Measurements from ENCODE around the gene FOXC1.
A peak's percentile ranks its signal among the peaks of the same experiment; 100 is the strongest.

- no peak for TF ChIP-seq CTCF (IDR thresholded peaks at IDR 0.05)
- peak in 1 of 2 donors; percentile 52 for TF ChIP-seq EP300 (IDR thresholded peaks at IDR 0.05)
- TF ChIP-seq POLR2A (IDR thresholded peaks at IDR 0.05), result no peak
Measured at GRCh38 chr6:1612299-1612973, 2.7 kb downstream of the FOXC1 start.

All from tibial nerve (tissue), 4 donors.